Keratinocyte (primary cell): ENCODE results near the gene BATF. TPM values are rescaled to one million over a fixed set of nuclear protein-coding genes. Genes with fewer than 3 reads are reported as not detected.

Source experiments
- DNase-seq: peaks from one replicate; pipeline ENCODE4 v3.0.0-alpha.2; 2011; ENCODE audit warnings: low read depth, missing footprints, low spot score
- FAIRE-seq: peaks from 2 replicates; lab custom pipeline; 2011; peaks lifted over from hg19 to GRCh38; lab: Jason Lieb, UNC
- H2AFZ ChIP-seq: 2 replicates; pipeline ENCODE4 v1.6.0; 2012; ENCODE audit warnings: low read length, control low read depth, inconsistent platforms; ENCODE audit not compliant: control insufficient read depth
- H3K27ac ChIP-seq: 2 replicates; pipeline ENCODE4 v1.5.1; 2011; ENCODE audit warnings: low read length; ENCODE audit not compliant: control insufficient read depth, insufficient read depth
- H3K27me3 ChIP-seq: 3 replicates; pipeline ENCODE4 v1.6.0; 2011; ENCODE audit warnings: low read length; ENCODE audit not compliant: control insufficient read depth, insufficient read depth; ENCODE audit errors: extremely low read depth
- H3K36me3 ChIP-seq, 2 experiments: 2 replicates in 1 of 2; 3 replicates in 1 of 2; pipeline ENCODE4 v1.5.1; 2011; ENCODE audit warnings: low read length in 2 of 2, mild to moderate bottlenecking in 1 of 2; ENCODE audit not compliant: control insufficient read depth in 2 of 2, insufficient read depth in 2 of 2; ENCODE audit errors: extremely low read depth in 1 of 2
- H3K4me1 ChIP-seq: 3 replicates; pipeline ENCODE4 v1.5.1; 2011; ENCODE audit warnings: low read length; ENCODE audit not compliant: control insufficient read depth, insufficient read depth; ENCODE audit errors: extremely low read depth
- H3K4me2 ChIP-seq: 3 replicates; pipeline ENCODE4 v1.6.0; 2011; ENCODE audit warnings: low read depth, low read length; ENCODE audit not compliant: control insufficient read depth, insufficient read depth; ENCODE audit errors: extremely low read depth
- H3K4me3 ChIP-seq, 3 experiments: fragments of 200-600 bp in 1 of 3; sonication (generic) in 1 of 3; 2 replicates in 2 of 3; 3 replicates in 1 of 3; pipeline ENCODE4 v1.5.1; 2011 to 2016; ENCODE audit warnings: low read length in 3 of 3, mild to moderate bottlenecking in 3 of 3, control low read depth in 2 of 3, inconsistent platforms in 1 of 3, low read depth in 1 of 3, mixed read lengths in 1 of 3, mixed run types in 1 of 3, moderate library complexity in 1 of 3; ENCODE audit not compliant: control insufficient read depth in 2 of 3, insufficient read depth in 2 of 3; ENCODE audit errors: extremely low read depth in 1 of 3
- H3K79me2 ChIP-seq: 2 replicates; pipeline ENCODE4 v1.6.0; 2012; ENCODE audit warnings: low read length; ENCODE audit not compliant: control insufficient read depth, insufficient read depth
- H3K9ac ChIP-seq: 3 replicates; pipeline ENCODE4 v1.6.0; 2011; ENCODE audit warnings: low read length; ENCODE audit not compliant: control insufficient read depth, insufficient read depth; ENCODE audit errors: extremely low read depth
- H3K9me1 ChIP-seq: 3 replicates; pipeline ENCODE4 v1.6.0; 2011; ENCODE audit warnings: low read length; ENCODE audit not compliant: control insufficient read depth, insufficient read depth; ENCODE audit errors: extremely low read depth
- H3K9me3 ChIP-seq: 2 replicates; pipeline ENCODE4 v1.5.1; 2012; ENCODE audit warnings: low read depth, low read length; ENCODE audit not compliant: control insufficient read depth
- H4K20me1 ChIP-seq: 3 replicates; pipeline ENCODE4 v1.6.0; 2011; ENCODE audit warnings: low read length; ENCODE audit not compliant: control insufficient read depth, insufficient read depth; ENCODE audit errors: extremely low read depth
- EZH2 ChIP-seq: IDR thresholded peaks from one replicate; pipeline ENCODE4 v1.6.1; 2012; ENCODE audit warnings: inconsistent platforms, mild to moderate bottlenecking, low read length, moderate library complexity
- dilution Hi-C: fragments of 300-500 bp; cut with MboI; formaldehyde crosslinking; loops from one replicate; pipeline ENCODE4 v1.7.0; 2020; ENCODE audit warnings: low sequenced_read_pairs; ENCODE audit not compliant: extremely low pct_ligation_motif_present
- polyA plus RNA-seq, 5 experiments: library from polyadenylated mRNA; depleted of rRNA in 3 of 5; stranded (reverse) in 3 of 5; stranded (forward) in 1 of 5; unstranded in 1 of 5; fragments of >200 nt; gene quantifications; 1 replicate in 1 of 5; 2 replicates in 3 of 5; 3 replicates in 1 of 5; pipeline versions ENCODE4 v1.2.1 to v1.2.3, GENCODE V29; 2011 to 2012; ENCODE audit warnings: missing spikeins in 2 of 5, low read depth in 1 of 5, low replicate concordance in 1 of 5
- TF ChIP-seq, protein P1 (sequence below), 3 experiments: IDR thresholded peaks in 1 of 3; conservative IDR thresholded peaks in 1 of 3; optimal IDR thresholded peaks in 1 of 3; 2 replicates in 2 of 3; 3 replicates in 1 of 3; pipeline versions ENCODE3 to v1.5.1; 2011; ENCODE audit warnings: low read length in 3 of 3, mild to moderate bottlenecking in 3 of 3, moderate library complexity in 2 of 3, control low read depth in 1 of 3, inconsistent platforms in 1 of 3; ENCODE audit not compliant: insufficient read depth in 2 of 3; ENCODE audit errors: extremely low read depth in 1 of 3

The BATF gene
- polyA plus RNA-seq, 1 donor (not counting 4 experiments of a cell fraction or from before 2014, with no cell fraction given) = not detected

DNA sequence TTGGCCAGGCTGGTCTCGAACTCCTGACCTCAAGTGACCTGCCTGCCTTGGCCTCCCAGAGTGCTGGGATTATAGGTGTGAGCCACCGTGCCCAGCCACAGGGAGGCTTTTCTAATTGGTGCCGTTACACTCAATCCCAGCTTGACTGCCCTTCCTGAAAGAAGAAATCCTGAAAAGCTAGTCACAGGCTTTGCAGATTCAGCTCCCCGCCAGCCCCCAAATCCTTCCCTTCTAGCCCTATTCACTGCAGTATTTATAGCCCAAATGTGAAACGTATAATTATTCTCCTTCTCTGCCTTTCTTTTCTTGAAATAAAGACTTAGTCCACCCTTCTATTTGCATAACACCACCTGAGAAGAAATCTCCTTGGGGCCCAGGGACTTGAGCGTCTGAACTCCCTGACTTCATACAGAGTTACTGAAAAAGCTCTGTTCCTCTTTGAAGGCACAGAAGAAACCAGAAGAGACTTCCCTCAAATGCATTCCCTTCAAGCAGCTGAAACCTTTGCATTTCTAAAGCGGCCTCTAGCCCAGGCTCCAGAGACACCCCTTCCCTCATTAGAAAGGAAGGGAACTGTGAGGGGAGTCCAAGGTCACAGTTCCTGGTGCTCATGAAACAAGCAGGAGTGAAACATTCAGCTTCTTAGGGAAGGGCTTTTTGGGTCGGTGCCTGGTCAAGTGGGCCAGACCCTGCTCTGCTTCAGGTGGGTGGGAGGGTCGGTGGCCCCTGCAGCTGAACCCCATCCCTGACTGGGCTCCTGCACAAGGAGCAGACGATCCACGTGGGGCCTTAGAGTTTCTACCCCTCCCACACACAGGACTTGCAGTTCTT lies 42.3 kb upstream of the BATF start:
- Histone ChIP-seq H3K4me2 (no peak overlapping the region), H3K9me1 (no peaks in the 10 kb centered on the region), H3K9me3 (no peaks in the 10 kb centered on the region), H3K4me1 (no peaks in the 10 kb centered on the region), H3K36me3 (no peaks in the 10 kb centered on the region), H4K20me1 (no peaks in the 10 kb centered on the region), H3K9ac (no peak overlapping the region), H2AFZ (no peak overlapping the region), H3K27me3 (peaks cover 4% of the 10 kb centered on the region), H3K4me3 (no peak overlapping the region), H3K79me2 (no peaks in the 10 kb centered on the region), H3K27ac (no peak overlapping the region)
- no peak for DNase-seq
- no peak for TF ChIP-seq EZH2
- TF ChIP-seq, protein P1, sequence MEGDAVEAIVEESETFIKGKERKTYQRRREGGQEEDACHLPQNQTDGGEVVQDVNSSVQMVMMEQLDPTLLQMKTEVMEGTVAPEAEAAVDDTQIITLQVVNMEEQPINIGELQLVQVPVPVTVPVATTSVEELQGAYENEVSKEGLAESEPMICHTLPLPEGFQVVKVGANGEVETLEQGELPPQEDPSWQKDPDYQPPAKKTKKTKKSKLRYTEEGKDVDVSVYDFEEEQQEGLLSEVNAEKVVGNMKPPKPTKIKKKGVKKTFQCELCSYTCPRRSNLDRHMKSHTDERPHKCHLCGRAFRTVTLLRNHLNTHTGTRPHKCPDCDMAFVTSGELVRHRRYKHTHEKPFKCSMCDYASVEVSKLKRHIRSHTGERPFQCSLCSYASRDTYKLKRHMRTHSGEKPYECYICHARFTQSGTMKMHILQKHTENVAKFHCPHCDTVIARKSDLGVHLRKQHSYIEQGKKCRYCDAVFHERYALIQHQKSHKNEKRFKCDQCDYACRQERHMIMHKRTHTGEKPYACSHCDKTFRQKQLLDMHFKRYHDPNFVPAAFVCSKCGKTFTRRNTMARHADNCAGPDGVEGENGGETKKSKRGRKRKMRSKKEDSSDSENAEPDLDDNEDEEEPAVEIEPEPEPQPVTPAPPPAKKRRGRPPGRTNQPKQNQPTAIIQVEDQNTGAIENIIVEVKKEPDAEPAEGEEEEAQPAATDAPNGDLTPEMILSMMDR (optimal IDR thresholded peaks at IDR 0.05 in 1 of 3, IDR thresholded peaks at IDR 0.05 in 1 of 3, conservative IDR thresholded peaks at IDR 0.05 in 1 of 3; ENCODE audit: extremely low read depth in 1 of 3, insufficient read depth in 2 of 3, low read length in 3 of 3) = no peak
- FAIRE-seq = no peak
- dilution Hi-C loops = no loop called here

DNA sequence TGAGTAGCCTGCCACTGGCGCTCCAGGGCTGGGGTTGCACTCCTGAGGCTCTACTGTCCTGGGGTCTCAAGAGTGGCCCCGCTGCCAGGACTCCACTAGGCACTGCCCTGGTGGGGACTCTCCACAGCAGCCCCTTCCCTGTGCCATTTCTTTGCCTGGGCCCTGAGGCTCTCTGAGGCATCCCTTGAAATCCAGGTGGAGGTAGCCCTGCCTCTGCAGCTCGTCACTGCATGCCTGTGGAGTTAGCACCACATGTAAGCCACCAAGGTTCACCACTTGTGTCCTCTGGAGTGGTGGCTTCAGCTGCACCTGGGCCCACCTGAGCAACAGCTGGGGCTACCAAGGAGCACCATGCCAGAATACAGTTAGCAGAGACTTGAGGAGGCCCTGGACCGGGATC lies 39.9 kb upstream of the BATF start:
- Histone ChIP-seq H3K36me3 (no peaks in the 10 kb centered on the region), H3K9me3 (no peaks in the 10 kb centered on the region), H4K20me1 (no peaks in the 10 kb centered on the region), H2AFZ (no peak overlapping the region), H3K27ac (no peak overlapping the region), H3K9me1 (no peaks in the 10 kb centered on the region), H3K27me3 (peaks cover 4% of the 10 kb centered on the region), H3K4me3 (no peak overlapping the region), H3K79me2 (no peaks in the 10 kb centered on the region), H3K4me2 (no peak overlapping the region), H3K9ac (no peak overlapping the region), H3K4me1 (peaks cover 6% of the 10 kb centered on the region)
- TF ChIP-seq, protein P1 (optimal IDR thresholded peaks at IDR 0.05 in 1 of 3, IDR thresholded peaks at IDR 0.05 in 1 of 3, conservative IDR thresholded peaks at IDR 0.05 in 1 of 3; ENCODE audit: extremely low read depth in 1 of 3, insufficient read depth in 2 of 3, low read length in 3 of 3) = no peak
- TF ChIP-seq EZH2 = no peak
- DNase-seq (no peak), FAIRE-seq (no peak)
- dilution Hi-C loops = no loop called here
